Measurements from ENCODE around the gene ANO5.

Gene ANO5, protein sequence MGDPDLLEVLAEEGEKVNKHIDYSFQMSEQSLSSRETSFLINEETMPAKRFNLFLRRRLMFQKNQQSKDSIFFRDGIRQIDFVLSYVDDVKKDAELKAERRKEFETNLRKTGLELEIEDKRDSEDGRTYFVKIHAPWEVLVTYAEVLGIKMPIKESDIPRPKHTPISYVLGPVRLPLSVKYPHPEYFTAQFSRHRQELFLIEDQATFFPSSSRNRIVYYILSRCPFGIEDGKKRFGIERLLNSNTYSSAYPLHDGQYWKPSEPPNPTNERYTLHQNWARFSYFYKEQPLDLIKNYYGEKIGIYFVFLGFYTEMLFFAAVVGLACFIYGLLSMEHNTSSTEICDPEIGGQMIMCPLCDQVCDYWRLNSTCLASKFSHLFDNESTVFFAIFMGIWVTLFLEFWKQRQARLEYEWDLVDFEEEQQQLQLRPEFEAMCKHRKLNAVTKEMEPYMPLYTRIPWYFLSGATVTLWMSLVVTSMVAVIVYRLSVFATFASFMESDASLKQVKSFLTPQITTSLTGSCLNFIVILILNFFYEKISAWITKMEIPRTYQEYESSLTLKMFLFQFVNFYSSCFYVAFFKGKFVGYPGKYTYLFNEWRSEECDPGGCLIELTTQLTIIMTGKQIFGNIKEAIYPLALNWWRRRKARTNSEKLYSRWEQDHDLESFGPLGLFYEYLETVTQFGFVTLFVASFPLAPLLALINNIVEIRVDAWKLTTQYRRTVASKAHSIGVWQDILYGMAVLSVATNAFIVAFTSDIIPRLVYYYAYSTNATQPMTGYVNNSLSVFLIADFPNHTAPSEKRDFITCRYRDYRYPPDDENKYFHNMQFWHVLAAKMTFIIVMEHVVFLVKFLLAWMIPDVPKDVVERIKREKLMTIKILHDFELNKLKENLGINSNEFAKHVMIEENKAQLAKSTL

GRCh38 chr11:22192642-22193347 lies at the start of gene ANO5:
TSS of gene ANO5 (plus strand) at chr11:22193085. CDS start at chr11:22193493, 408 bp downstream.
- no peak for DNase-seq (ENCODE audit: low read depth)

DNA sequence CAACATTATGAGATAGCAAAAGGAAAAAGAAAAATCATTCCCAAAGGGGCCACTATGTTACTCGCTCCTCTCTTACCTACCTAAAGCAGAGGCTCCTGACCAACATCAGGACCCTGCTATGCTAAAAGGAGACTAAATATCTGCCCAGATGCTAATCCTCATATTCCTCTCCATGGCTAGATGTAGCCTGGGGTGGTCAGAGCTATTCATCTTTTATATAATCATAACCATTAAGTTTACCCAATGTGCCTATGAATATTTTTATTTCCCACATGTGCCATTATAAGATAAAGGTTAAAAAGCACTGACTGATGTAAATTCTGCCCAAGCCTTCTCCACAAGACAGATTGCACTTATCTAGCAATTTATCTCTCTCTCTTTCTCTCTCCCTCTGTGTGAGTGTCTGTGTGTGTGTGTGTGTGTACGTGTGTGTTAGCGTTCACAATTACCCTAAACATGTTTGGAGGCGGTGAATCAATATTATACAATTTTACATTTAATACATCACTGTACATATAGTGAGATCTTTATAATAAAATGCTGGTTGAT lies 41.2 kb upstream of the ANO5 start:
- DNase-seq (ENCODE audit: low read depth), result no peak

- DNase-seq (ENCODE audit: low read depth), result no peak
These were observed 35.4 kb upstream of the ANO5 start for GRCh38 chr11:22157531-22157930.

DNA sequence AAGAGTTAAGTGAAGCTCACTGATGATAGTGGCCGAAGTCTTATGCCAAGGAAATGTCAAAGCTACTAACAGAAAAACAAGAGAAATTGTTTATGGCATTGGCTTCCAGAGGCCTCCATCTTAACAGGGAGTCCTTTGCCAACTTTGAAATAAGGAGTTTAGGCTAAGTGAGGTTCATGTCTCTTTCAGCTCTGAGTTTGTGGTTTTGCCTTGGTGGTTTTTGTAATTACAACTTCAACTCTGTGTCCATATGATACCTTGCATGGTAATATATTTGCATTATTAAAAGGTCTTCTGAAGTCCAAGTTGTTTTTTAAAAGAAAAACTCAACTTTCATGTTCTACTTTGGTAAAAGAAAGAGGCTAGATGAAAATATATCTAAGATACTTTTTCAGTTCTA lies 31.4 kb upstream of the ANO5 start:
- no peak for DNase-seq (ENCODE audit: low read depth)

DNA sequence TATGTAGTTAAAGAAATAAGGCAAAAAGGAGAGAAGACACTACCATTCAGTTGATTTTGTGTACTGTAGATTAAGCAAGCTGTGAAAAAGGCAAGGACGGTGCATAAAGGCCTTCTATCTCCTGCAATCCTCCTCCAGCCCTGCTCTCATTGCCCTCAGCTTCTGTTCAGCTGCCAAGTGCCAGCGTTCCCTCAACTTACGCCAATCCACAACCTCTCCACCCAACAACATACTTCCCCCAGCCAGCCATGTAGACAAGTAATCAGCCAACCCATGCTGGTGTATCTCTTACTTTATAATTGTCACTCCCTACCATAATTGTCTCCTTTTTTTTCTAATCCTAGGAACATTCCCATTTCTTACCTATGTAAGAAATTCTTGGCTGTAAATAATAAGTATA lies 30.1 kb upstream of the ANO5 start:
- no peak for DNase-seq (ENCODE audit: low read depth)

DNA sequence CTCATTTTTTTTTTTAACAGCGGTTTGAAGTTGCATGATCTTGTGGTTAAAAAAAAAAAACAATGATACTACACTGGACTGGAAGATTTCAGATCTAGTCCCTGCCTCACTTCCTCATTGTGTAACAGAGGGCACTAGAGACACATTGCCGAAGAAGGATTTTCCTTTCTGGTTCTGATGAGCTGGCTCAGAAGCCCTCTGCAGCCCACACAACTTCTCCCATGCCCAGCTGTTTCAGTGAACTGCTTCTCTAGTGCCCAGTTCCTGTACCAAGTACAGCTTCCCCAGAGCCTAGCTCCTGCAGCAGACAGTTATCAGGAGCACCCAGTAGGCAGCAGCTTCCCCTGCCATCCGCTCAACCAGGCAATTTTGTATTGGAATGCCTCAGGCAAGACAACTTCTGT lies 29.5 kb upstream of the ANO5 start:
- DNase-seq (ENCODE audit: low read depth), result no peak

GRCh38 chr11:22165087-22165486 lies 27.8 kb upstream of the ANO5 start:
- DNase-seq (ENCODE audit: low read depth), result no peak

DNA sequence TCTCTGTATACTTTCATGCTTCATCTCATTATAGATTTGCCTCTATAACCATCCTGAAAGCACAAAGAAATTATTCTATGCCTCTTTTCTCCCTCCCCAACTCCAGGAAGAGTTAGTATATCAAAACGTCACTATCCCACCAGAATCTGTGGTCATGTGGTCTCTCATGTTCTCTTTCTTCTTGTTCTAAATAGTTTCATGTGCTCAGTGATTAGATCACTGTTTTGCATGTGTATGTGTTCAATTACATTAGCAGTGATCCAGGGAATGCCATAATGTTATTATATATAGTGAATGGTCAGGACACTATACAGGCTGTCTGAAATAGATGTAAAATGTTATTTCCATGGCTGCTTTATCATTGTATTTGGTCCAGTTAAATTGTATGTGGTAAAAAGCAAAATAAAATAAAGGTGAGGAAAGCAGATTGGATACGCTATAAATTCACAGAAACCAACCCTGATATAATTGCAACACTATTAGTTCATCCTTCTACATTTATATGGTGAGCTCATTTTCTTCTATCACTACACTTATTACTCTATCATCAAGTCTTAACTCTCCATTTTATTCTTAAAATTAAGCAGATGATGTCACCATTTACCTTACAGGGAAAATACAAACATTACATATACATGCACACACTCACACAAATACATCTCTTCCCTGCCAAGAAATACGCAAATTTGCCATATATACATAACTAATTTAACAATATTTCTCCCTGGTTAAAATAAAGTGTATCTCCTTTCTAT lies 26.9 kb upstream of the ANO5 start:
- no peak for DNase-seq (ENCODE audit: low read depth)

DNA sequence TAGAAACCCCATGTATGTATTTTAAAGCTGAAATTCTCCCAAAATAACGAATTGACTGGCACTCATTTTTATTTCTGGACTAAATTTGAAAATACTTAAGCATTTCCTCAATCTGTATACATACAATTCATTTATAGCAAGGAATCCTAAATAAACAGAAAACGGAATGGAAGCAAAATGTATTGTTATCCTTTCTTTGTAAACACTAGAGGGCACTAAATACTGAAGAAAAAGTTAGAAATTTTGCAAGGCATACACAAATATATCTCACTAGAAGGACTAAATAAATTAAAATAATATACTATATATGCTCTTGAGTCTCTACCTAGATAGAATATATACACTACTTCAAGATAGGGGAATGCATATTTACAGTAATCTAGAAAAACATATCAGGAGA lies 23.1 kb upstream of the ANO5 start:
- no peak for DNase-seq (ENCODE audit: low read depth)

DNA sequence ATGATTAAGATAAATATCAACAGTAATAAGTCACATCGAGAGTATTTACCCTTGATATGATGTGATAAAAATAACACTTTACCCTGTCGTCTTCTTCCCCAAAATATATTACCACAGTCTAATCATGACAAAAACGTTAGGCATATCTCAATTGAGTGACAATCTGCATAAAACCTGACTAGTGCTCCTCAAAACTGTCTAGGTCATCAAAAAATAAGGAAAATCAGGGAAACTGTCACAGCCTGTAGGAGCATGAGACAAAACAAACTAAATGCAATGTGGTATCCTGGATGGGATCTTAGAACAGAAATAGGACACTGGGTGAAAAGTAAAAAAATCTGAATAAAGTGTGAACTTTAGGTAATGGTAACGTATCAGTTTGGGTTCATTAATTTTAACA lies 19.4 kb upstream of the ANO5 start:
- no peak for DNase-seq (ENCODE audit: low read depth)

GRCh38 chr11:22177186-22177585 lies 15.7 kb upstream of the ANO5 start:
- no peak for DNase-seq (ENCODE audit: low read depth)

- no peak for DNase-seq (ENCODE audit: low read depth)
These were observed 13.3 kb upstream of the ANO5 start for GRCh38 chr11:22179626-22180025.

GRCh38 chr11:22180131-22180530 lies 12.8 kb upstream of the ANO5 start:
- no peak for DNase-seq (ENCODE audit: low read depth)

GRCh38 chr11:22189660-22190059 lies 3.2 kb upstream of the ANO5 start:
- no peak for DNase-seq (ENCODE audit: low read depth)

DNA sequence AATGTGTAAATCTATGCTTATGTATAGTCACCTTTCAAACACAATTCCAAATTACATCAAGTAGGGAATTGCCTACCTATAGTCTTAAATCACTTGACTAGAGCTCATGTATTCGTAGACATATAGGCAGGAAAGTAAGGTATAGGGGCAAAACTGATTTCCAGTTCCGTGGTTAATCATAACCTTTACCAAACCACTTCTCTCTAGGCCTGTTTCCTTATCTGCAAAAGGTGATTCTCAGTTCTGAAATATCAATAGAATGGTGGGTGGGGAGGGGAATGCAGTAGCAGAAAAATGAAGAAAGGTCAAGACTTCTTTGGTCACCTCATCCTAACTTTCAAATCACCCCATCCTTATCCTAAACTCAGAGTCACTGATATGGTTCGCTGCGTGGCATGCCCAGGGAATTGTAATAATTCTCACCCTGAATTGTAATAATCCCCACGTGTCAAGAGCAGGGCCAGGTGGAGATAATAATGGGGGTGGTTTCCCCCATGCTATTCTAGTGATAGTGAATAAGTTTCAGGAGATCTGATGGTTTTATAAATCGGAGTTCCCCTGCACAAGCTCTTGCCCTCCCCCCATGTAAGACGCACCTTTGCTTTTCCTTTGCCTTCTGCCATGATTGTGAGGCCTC lies 1.9 kb upstream of the ANO5 start:
- DNase-seq (ENCODE audit: low read depth), result no peak

- no peak for DNase-seq (ENCODE audit: low read depth)
These were observed 620 bp upstream of the ANO5 start for GRCh38 chr11:22192289-22192641.

- no peak for DNase-seq (ENCODE audit: low read depth)
These were observed 615 bp downstream of the ANO5 start for GRCh38 chr11:22193348-22194051.

- no peak for DNase-seq (ENCODE audit: low read depth)
These were observed 1.4 kb downstream of the ANO5 start for GRCh38 chr11:22194306-22194705.

DNA sequence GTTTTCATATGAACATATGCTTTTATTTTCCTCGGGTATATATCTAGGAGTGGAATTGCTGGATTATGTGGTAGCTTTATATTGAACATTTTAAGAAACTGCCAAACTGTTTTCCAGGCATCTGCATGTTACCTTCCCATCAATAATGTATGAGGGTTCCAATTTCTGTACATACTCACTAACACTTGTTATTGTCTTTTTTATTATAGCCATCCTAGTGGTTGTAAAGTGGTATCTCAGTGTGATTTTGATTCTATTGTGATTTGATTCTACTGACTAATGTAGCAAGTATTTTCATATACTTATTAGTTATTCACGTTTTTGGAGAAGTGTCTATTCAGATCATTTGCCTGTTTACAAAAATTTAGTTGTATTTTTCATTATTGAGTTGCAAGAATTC lies 2.0 kb downstream of the ANO5 start:
- DNase-seq (ENCODE audit: low read depth), result no peak

Measured in stromal cell of bone marrow (primary cell).